Right forelimb (tissue), 1 donor: Measurements from ENCODE around the gene HIVEP3.

Experiments
- DNase-seq: peaks from one replicate; pipeline ENCODE4 v3.0.0-alpha.2; 2018

The HIVEP3 gene

GRCh38 chr1:41844781-41845272 lies 73.9 kb downstream of the HIVEP3 start:
- DNase-seq = no peak

DNA sequence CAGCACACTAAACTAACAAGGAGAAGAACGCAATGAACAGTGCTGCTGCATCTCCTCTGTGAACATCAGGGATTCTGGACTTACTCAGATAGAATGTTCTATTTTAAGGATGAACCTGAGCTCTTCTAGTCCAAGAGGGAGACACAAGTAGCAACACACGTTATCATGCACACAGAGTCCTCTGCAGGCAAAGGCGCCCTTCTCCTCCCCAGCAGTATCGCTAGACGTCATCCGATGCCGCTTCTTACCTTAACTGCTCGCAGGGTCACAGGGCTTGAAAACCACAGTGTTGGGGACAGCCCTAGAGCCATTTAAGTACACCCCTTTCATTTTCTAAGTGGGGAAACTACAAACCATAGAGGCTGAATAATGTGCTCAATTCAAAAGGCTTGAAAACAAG lies 74.5 kb downstream of the HIVEP3 start:
- no peak for DNase-seq

DNA sequence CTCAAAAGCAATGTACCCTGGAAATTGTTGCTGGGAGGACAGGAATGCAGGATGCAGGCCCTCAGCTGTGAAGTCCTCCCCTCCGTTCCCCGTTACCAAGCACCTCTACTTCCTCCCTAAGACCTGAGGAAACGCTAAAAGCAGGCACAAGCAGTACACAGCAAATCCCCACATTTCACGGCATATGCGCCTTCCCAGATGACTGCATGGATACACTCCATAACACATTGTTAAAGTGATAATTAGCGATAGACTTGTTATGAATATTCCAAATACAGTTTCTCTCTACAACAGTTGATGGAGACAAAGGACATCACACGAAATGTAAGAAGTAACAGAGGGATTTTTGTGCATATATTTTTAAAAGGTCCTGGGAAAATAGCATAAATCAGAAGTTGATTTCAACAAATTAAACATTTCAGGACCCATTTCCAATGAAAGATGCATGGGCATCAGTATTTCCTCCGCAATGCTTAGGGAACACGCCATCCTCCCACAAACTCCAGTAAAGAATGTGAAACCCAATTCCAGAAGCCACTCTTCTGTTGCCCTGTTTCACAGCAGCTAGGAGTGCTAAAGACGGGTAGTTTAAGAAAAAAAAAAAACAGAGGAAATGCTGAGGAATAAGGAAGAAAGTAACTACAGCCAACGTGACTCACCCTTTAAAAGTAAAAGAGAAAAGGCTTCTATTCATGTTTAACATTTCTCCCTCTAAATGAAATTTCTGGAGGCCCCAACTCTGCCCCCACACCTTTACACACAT lies 75.5 kb downstream of the HIVEP3 start:
- peak; percentile 18 for DNase-seq

DNA sequence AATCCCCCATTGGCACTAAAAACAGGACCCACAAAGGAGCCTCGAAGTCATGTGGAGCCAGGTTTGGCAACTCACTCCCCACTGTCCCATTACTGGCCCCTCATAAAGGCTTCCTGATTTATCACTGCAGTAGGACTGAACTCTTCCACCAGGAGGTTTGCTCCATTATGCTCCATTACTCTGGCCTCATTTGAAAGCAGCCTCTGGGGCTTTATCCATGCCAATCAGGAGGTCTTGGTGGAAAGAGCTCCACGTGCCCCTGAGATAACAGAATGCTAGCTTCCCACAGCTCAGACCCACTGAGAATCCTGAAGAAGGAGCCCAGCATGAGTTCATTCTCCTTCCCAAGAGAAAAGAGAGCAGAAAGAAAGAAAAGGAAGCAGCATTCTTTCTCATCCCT lies 76.4 kb downstream of the HIVEP3 start:
- peak; percentile 27 for DNase-seq

GRCh38 chr1:41840592-41841246 lies 78.0 kb downstream of the HIVEP3 start:
- peak; percentile 27 for DNase-seq

DNA sequence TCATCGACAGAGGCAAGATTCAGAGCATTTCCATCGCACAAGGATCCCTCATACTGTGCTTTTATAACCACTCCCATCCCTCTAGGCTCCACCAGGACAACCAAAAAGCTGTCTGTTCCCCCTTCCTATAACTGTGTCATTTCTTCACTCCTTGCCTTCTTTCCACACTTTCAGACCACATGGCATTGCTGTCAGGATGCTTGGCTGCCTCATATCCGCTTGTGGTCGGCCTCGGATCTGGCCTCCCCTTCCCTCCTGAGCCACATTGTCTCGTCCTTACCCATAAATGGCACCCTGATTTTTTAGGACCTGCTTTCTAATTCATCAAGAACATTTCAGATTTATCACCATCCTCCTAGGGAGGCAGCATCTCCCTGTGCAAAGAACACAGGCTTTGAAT lies 80.5 kb downstream of the HIVEP3 start:
- peak; percentile 2 for DNase-seq

GRCh38 chr1:41837691-41838090 lies 81.0 kb downstream of the HIVEP3 start:
- DNase-seq = peak; percentile 21

DNA sequence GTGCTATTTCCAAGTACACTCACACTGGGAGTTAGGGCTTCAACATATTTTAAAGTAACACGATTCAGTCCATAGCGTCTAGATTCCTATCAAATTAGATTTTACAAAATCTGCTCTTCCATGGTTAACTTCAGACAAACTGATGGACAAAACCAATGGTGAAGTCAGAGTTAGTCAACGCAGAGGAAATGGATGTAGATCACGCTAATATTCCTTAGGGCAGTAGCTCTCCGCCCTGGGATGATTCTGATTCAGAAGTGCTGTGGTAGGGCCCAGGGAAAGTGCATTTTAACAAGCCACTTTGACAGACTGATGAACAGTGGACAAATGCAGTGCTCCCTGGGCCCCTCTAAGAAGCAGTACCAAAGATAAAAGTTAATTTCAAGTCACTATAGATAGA lies 83.2 kb downstream of the HIVEP3 start:
- DNase-seq = no peak

GRCh38 chr1:41833519-41834000 lies 85.2 kb downstream of the HIVEP3 start:
- no peak for DNase-seq

GRCh38 chr1:41830726-41831125 lies 88.0 kb downstream of the HIVEP3 start:
- no peak for DNase-seq

- DNase-seq = peak; percentile 28
Observed at GRCh38 chr1:41827991-41828570, 90.6 kb downstream of the HIVEP3 start.

DNA sequence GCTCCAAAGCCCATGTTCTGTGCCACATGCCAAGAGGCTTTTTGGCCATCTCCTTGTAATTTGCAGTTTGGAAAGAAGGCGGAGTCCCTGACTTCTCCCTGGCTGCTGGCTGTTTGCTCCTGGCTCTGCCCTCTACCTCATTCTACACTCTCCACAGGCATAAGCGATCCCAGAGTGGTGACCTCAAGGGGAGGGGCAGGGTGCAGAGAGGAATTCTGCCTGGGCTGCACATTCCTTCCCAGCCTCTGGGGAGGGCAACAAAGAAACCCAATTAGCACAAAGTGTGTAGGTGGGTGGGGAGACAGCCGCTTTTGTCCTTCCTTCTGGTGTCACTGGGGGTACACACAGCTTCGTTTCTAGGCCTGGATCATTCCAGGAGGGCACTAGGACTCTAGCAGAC lies 95.3 kb downstream of the HIVEP3 start:
- DNase-seq = peak; percentile 27

DNA sequence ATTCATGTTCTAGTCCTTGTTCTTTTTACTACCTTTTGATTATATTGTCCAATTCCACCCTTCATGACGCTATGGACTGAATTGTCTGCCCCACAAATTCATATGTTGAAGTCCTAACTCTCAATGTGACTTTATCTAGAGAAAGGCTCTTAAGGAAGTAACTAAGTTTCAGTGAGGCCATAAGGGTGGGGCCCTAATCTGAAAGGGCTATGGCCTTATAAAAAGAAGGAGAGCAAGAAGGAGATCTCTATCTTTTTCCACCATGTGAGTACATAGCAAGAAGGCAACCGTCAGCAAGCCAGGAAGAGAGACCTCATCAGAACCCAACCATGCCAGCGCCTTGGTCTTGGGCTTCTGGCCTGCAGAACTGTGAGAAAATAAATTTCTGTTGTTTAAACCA lies 95.9 kb downstream of the HIVEP3 start:
- no peak for DNase-seq

- DNase-seq = no peak
Observed at GRCh38 chr1:41819843-41820242, 98.9 kb downstream of the HIVEP3 start.

- no peak for DNase-seq
Observed at GRCh38 chr1:41819069-41819468, 99.7 kb downstream of the HIVEP3 start.

DNA sequence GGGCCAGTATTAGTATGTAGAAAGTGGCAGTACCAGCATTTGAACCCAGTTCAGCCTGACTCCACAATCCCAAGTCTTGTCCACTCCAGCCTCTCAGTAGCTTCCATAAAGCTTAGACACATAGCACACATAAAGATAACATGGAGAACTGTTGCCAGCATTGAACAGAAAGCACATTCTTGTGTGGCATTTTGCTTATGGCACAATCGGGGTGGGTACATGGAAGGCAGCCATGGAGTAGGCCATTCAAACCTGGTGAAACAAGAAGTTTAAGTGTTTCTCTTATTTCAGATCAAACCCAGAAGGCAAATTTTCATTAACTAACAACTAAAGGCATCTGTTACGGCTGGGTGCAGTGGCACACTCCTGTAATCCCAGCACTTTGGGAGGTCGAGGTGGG lies 102.7 kb downstream of the HIVEP3 start:
- DNase-seq = no peak

- DNase-seq = peak; percentile 28
Observed at GRCh38 chr1:41813755-41814745, 104.7 kb downstream of the HIVEP3 start.

GRCh38 chr1:41813226-41813625 lies 105.5 kb downstream of the HIVEP3 start:
- DNase-seq = peak; percentile 24

GRCh38 chr1:41812453-41812852 lies 106.3 kb downstream of the HIVEP3 start:
- DNase-seq = peak; percentile 5

DNA sequence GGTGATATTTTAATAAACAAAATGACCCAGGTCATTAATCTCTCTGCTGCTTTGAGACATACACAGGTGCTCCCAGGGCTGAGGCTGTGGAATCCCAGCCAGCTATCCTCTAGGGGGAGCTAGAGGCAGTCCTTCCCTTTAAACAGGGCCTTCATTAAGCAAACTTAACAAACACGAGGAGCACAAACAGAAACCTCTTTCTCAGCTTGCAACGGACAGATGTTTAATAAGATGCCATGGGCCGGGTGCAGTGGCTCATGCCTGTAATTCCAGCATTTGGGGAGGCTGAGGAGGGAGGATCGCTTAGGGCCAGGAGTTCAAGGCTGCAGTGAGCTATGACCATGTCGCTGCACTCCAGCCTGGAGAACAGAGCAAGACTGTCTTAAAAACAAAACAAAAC lies 106.7 kb downstream of the HIVEP3 start:
- DNase-seq = peak; percentile 40

GRCh38 chr1:41811051-41811795 lies 107.5 kb downstream of the HIVEP3 start:
- peak; percentile 21 for DNase-seq

GRCh38 chr1:41810446-41810845 lies 108.3 kb downstream of the HIVEP3 start:
- DNase-seq = peak; percentile 68
